Measurements from ENCODE around the gene VDAC2. TPM values are rescaled to one million over a fixed set of nuclear protein-coding genes. Genes with fewer than 3 reads are reported as not detected.

The VDAC2 gene
- total and polyA plus RNA-seq, 2 experiments from 2014 or later: 147 to 268 TPM

DNA sequence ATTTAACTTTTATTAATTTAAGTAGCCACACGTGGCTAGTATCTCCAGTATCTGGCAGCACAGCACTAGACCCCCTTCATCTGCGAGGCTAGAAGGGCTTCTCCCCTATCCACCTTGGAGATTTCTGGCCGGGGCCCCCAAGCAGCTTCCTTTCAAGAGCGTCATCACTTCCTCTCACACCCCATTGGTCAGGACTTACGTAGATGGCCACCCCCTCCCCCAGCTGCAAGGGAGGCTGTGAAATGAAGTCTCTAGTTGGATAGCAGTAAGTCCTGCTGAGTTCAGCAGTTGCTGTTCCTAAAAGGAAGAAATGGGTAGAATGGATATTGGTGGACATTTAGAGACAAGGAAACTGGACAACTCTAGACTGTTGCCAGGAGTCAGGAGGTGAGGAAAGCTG is 59.0 kb downstream of the VDAC2 start:
- Histone ChIP-seq H4K20me1 (ENCODE audit: insufficient read depth) (no peaks in the 10 kb centered on the region), H3K27ac (no peak overlapping the region), H3K9me3 (ENCODE audit: low read depth) (no peaks in the 10 kb centered on the region), H3K4me2 (ENCODE audit: unreplicated experiment) (no peak overlapping the region), H2AFZ (no peak overlapping the region), H3K4me3 (no peak overlapping the region), H3F3A (ENCODE audit: insufficient read depth) (no peaks in the 10 kb centered on the region), H3K9ac (no peak overlapping the region), H3K4me1 (ENCODE audit: insufficient read depth) (no peaks in the 10 kb centered on the region), H3K9me2 (ENCODE audit: insufficient read depth) (no peaks in the 10 kb centered on the region), H3K36me3 (ENCODE audit: low read depth) (no peaks in the 10 kb centered on the region), H3K79me2 (ENCODE audit: insufficient read depth) (no peaks in the 10 kb centered on the region), H3K27me3 (replicated peaks; ENCODE audit: insufficient read depth) (no peaks in the 10 kb centered on the region)
- no peak for TF ChIP-seq EZH2 (IDR thresholded peaks at IDR 0.05; ENCODE audit: insufficient read depth, poor library complexity, severe bottlenecking)
- no peak for TF ChIP-seq EZH2phosphoT487 (IDR thresholded peaks at IDR 0.05; ENCODE audit: insufficient read depth, low read depth)
- WGBS, 2 experiments (ENCODE audit: low coverage in 1 of 2, low lambda C conversion rate in 2 of 2, missing lambda C conversion rate in 2 of 2): 77 to 80% methylated on average over 5 of the region's 5 CpGs
- in situ Hi-C loops (cut with MboI): no loop called here
- no peak for DNase-seq

- Histone ChIP-seq H3K79me2 (ENCODE audit: insufficient read depth) (no peaks in the 10 kb centered on the region), H3K4me1 (ENCODE audit: insufficient read depth) (no peaks in the 10 kb centered on the region), H3K27ac (no peak overlapping the region), H3K9ac (no peak overlapping the region), H3K27me3 (replicated peaks; ENCODE audit: insufficient read depth) (no peaks in the 10 kb centered on the region), H3K4me3 (no peak overlapping the region), H3F3A (ENCODE audit: insufficient read depth) (no peaks in the 10 kb centered on the region), H3K4me2 (ENCODE audit: unreplicated experiment) (no peak overlapping the region), H2AFZ (no peak overlapping the region), H3K9me3 (ENCODE audit: low read depth) (no peaks in the 10 kb centered on the region), H3K9me2 (ENCODE audit: insufficient read depth) (no peaks in the 10 kb centered on the region), H4K20me1 (ENCODE audit: insufficient read depth) (no peaks in the 10 kb centered on the region), H3K36me3 (ENCODE audit: low read depth) (no peaks in the 10 kb centered on the region)
- 76 to 83% methylated on average over 5 of the region's 5 CpGs for WGBS, 2 experiments (ENCODE audit: low coverage in 1 of 2, low lambda C conversion rate in 2 of 2, missing lambda C conversion rate in 2 of 2)
- in situ Hi-C loops (cut with MboI): no loop called here
- DNase-seq: no peak
- TF ChIP-seq EZH2phosphoT487 (IDR thresholded peaks at IDR 0.05; ENCODE audit: insufficient read depth, low read depth) (no peak), EZH2 (IDR thresholded peaks at IDR 0.05; ENCODE audit: insufficient read depth, poor library complexity, severe bottlenecking) (no peak)
These were observed 61.5 kb downstream of the VDAC2 start for GRCh38 chr10:75272094-75272493.

DNA sequence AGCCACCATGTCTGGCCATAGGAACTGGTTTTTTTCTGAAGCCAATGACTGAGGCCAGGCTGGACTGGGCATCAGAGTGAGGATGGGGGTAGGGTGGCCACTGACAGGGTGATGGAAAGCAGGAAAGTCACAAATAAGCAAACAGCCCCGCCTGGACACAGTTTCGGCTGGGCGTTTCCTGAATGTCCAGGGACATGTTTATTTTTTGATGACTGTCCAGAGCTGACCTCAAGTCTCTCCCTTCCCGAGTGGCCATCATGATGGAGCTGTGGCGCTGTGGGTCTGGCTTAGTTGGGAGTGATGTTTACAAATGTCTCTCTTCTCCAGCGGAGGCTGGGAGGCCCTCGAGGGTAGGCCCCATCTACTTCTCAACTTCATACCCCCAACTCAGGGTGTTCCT is 62.3 kb downstream of the VDAC2 start:
- Histone ChIP-seq H3K4me2 (ENCODE audit: unreplicated experiment) (no peak overlapping the region), H2AFZ (no peak overlapping the region), H3K9me2 (ENCODE audit: insufficient read depth) (no peaks in the 10 kb centered on the region), H3K27me3 (replicated peaks; ENCODE audit: insufficient read depth) (no peaks in the 10 kb centered on the region), H3K4me3 (no peak overlapping the region), H4K20me1 (ENCODE audit: insufficient read depth) (no peaks in the 10 kb centered on the region), H3K36me3 (ENCODE audit: low read depth) (no peaks in the 10 kb centered on the region), H3K4me1 (ENCODE audit: insufficient read depth) (no peaks in the 10 kb centered on the region), H3K9ac (no peak overlapping the region), H3F3A (ENCODE audit: insufficient read depth) (no peaks in the 10 kb centered on the region), H3K27ac (no peak overlapping the region), H3K79me2 (ENCODE audit: insufficient read depth) (no peaks in the 10 kb centered on the region), H3K9me3 (ENCODE audit: low read depth) (no peaks in the 10 kb centered on the region)
- WGBS, 2 experiments (ENCODE audit: low coverage in 1 of 2, low lambda C conversion rate in 2 of 2, missing lambda C conversion rate in 2 of 2): 43% methylated on average over 7 of the region's 7 CpGs
- TF ChIP-seq EZH2 (IDR thresholded peaks at IDR 0.05; ENCODE audit: insufficient read depth, poor library complexity, severe bottlenecking) (no peak), EZH2phosphoT487 (IDR thresholded peaks at IDR 0.05; ENCODE audit: insufficient read depth, low read depth) (no peak)
- in situ Hi-C loops (cut with MboI): no loop called here
- no peak for DNase-seq

DNA sequence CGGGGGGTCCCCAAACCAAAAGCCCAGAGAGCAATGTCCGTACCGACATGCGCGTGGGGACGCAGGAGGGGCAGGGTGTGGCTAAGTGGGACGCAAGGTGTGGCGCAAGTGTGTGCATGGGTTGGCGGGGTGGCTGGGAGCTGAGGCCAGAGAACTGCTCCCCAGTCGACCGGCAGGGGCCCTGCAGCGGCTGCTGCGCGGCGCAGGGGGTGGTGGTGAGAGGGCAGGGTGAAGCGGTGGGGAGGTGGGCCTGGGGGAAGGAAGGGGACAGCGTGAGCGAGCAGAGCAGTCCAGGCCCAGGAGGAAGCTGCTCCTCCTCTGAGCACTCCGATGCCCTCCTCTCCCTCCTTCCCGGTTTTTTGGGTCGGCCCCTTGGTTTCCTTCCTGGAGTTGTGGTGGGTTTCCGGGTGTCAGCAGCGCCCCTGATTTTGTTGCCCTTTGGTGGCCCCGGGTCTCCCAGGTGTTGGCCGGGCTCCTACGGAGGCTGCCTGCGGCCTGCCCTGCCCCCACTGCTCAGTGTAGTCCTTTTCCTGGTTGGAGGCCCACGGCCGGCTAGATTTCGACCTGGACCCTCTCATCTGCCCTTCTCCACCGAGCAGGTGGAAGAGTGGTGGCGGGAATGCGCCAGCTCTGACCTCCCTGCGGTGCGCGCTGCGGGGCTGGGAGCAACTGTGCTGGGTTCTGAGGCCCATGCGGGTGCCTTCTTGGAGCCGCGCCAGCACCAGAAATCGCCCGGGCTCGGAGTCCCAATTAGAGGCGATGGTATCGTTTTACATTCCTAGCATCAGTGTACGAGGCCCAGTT is 65.7 kb downstream of the VDAC2 start:
- Histone ChIP-seq H3F3A (ENCODE audit: insufficient read depth) (no peaks in the 10 kb centered on the region), H3K36me3 (ENCODE audit: low read depth) (no peaks in the 10 kb centered on the region), H3K4me1 (ENCODE audit: insufficient read depth) (no peaks in the 10 kb centered on the region), H3K4me3 (no peak overlapping the region), H2AFZ (no peak overlapping the region), H4K20me1 (ENCODE audit: insufficient read depth) (no peaks in the 10 kb centered on the region), H3K27me3 (replicated peaks; ENCODE audit: insufficient read depth) (0 out of 2 replicates have a peak, but pooled peaks cover 8% of the 10 kb centered on the region), H3K9me3 (ENCODE audit: low read depth) (no peaks in the 10 kb centered on the region), H3K4me2 (ENCODE audit: unreplicated experiment) (no peak overlapping the region), H3K9ac (no peak overlapping the region), H3K27ac (no peak overlapping the region), H3K79me2 (ENCODE audit: insufficient read depth) (no peaks in the 10 kb centered on the region), H3K9me2 (ENCODE audit: insufficient read depth) (no peaks in the 10 kb centered on the region)
- WGBS, 2 experiments (ENCODE audit: low coverage in 1 of 2, low lambda C conversion rate in 2 of 2, missing lambda C conversion rate in 2 of 2): 82 to 83% methylated on average over 35 to 46 of the region's 46 CpGs
- in situ Hi-C loops (cut with MboI): no loop called here
- TF ChIP-seq EZH2 (IDR thresholded peaks at IDR 0.05; ENCODE audit: insufficient read depth, poor library complexity, severe bottlenecking) (no peak), EZH2phosphoT487 (IDR thresholded peaks at IDR 0.05; ENCODE audit: insufficient read depth, low read depth) (no peak)
- no peak for DNase-seq
